Sciatic nerve (tissue), 2 donors: Measurements from ENCODE around the gene GPATCH2L. TPM values are rescaled to one million over a fixed set of nuclear protein-coding genes. Genes with fewer than 3 reads are reported as not detected.

ENCODE experiments used
- ATAC-seq: fragments of 200-7000 bp; cut with Tn5 transposase; one replicate; pipeline ENCODE4 v1.9.1; 2020; ENCODE audit warnings: mild to moderate bottlenecking, moderate library complexity
- DNase-seq: peaks from one replicate; pipeline ENCODE4 v3.0.0-alpha.2; 2020; ENCODE audit warnings: low spot score
- intact Hi-C: fragments of 100-400 bp; cut with DNase I; formaldehyde crosslinking; loops from one replicate; pipeline ENCODE4 v1.14.2; 2022
- total RNA-seq: library from RNA; stranded (reverse); fragmentation: NEBNext Ultra II Directional; extraction: Animal tissue kit (Norgen Biotek cat#: 25700); gene quantifications from one replicate; pipeline ENCODE4 v1.2.1, GENCODE V29; 2021
- donor health status: DM: no; HTN: no; CAD: no.
- donor health status: DM: no; HTN: no; CAD: no.

The GPATCH2L gene
- total RNA-seq, 1 donor from 2014 or later: 59.8 TPM

DNA sequence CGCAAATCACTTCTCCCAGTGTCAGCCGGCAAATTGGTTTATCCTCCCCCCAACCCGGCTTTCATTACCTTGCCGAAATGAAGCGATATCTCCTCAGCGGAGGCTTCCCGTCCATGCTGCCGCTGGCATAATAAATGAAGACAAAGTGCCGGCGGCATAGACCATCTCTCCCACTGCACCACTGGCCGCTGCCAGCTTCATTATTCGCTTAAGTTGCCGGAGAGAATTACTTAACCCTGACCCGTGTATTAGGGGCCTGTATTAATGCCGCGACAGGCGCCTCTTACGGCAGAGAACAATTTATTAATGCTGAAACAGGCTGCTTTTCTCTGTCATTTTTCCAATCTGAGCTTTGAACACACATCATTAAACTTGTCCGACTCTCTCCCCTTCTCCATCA, 17.5 kb upstream of the GPATCH2L start:
- ATAC-seq (no peak), DNase-seq (no peak)
- intact Hi-C loops: no loop called here

DNA sequence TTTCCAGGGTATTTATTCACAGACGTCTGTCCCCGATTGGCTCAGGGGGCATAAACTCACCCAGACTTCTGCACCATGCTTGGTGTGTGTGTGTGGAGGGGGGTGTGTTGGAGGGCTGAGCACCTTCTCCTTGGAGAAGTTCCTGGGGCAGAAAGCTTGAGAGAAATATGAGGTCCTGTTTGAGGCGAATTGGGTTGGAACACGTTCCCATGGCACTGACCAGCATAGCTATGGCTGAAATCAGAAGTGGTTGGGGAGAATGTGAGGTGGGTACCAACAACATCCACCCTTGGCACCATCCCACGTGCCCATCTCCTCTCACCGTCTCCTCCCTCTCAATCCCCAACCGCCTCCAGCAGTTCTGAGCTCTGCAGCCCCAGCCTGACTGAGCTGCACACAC, 16.0 kb upstream of the GPATCH2L start:
- DNase-seq (no peak), ATAC-seq (no peak)
- intact Hi-C loops: no loop called here

DNA sequence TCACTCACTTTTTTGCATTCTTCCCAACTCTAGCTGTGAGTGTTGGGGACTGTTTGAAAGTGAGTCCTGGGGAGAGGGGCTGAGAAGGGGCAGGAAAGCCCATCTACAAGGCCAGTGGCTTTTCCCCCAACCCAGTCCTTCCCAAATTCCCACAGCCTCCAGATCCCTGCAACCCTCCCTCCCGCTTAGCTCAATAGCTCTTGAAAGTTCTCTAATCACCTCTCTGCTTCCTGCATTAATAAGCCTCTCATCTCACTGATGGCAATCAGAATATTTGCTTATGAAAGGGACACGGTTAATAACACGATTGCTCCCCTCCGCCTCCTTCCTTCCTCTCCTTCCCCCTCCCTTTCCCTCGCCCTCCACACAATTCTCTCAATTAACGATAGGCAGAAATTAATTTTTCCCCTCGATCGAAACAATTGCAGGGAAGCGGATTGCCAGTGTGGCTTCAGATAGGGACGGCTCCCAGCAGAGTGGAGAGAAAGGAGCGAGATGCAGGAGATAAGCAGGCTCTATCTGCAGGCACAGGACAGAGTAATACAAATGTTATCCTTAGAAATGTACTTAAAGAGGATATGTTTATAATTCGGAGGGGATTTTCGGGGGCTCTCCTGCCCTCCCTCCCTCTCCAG, 15.1 kb upstream of the GPATCH2L start:
- no peak for ATAC-seq
- intact Hi-C loops: no loop called here
- no peak for DNase-seq

DNA sequence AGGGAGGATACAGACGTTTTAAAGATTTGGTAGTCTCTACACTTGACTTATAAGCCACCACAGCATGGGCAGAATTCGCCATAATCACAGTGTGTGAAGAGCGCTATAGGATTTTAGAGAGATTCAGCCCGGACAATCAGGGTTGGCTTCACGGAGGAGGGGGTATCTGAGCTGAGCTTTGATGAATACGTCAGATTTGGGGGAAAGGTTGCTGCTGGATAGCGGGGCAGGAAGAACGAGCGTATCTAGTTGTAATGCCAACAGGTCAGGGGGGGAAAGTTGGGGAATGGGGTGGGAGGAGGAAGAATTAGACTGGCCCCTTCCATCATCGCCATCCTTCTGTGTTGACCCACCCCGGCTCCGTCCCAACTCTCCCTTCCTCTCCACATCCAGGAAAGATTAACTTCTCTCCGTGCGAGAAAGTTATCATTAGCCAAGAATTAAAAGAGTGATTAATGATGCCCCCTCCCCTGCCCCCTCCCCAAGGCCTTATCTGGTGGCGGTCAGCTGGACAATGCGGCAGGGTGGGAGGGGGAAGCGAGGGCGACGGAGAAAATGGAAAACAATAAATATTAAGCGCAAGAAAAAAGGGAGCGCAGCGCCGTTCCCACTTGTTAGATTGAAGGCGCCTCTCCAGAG, 13.5 kb upstream of the GPATCH2L start:
- intact Hi-C loops: no loop called here
- no peak for DNase-seq
- ATAC-seq: no peak

DNA sequence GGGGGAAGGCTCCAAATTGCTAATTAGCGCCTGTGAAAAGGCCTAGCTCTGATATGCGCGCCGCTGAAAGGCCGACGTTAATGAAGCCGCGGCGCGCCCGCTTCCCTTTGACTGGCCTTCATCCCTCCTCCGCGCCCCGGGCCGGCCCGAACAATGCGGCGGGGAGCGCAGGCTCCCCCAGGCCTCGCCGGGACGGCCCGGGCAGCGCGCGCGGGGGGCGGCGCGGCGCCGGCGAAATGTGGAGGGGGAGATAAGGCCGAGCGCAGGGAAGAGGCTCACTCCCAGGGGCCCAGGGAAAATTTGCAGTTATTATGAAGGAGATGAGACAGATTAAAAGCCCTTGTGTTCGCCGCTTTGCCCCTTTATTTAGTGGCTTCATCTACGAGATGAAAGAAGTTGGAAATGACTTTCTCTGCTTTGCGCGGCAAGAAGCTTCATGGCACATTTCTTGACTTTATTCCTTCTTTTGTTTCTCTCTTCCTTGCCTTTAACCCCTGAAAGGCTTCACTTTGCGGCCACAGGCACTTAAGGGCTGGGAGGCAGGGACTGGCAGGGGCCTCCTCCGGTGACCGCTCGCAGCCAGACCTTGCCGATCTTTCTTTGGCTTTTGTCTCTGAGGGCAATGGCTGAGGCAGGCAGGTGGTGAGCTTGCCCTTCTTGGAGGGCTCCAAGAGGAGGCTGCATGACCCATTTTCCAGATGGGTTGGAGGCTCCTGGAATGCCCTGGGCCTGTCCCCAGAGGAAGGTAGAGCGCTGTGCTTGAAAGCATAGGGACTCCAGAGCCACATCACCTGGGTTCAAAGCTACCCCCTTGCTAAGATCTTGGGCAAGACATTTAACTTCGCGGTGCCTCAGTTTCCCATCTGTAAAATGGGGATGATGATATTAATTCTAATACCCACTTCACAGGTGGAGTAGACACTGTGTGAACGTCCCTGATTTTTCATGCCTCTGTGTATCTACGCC, 12.7 kb upstream of the GPATCH2L start:
- ATAC-seq (no peak), DNase-seq (no peak)
- intact Hi-C loops: no loop called here

DNA sequence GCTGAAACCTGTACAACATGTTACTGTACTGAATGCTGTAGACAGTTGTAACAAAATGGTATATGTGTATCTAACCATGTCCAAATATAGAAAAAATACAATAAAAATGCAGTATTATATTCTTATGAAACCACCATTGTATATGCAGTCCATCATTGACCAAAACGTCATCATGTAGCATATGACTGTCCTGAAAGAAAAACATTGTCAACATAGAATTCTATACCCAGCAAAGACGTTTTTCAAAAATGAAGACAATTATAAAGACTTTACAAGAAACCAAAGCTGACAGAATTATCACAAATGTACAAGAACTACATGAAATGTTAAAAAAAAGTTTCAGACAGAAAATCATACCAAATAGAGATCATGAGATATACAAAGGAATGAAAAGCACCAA, 8.1 kb upstream of the GPATCH2L start:
- no peak for DNase-seq
- intact Hi-C loops: no loop called here
- no peak for ATAC-seq

DNA sequence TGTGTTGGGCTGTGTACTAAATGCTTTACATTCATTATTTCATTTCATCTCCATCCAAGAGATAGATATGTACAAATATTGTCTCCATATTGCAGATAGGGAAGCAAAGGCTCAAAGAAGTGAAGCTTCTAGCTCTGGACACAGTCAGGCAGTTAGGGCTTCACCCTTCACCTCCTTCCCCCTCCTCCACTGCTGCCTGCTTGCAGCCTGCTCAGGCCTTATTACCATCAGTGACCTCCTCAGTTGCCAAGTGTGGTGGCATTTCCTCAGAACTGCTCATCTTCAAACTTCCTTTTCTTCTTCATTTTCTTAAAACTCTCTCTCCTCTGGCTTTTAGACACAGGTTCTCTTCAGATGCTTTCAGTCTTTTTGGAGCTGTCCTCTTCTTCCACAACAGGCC, 4.7 kb upstream of the GPATCH2L start:
- intact Hi-C loops: no loop called here
- ATAC-seq (no peak), DNase-seq (no peak)

DNA sequence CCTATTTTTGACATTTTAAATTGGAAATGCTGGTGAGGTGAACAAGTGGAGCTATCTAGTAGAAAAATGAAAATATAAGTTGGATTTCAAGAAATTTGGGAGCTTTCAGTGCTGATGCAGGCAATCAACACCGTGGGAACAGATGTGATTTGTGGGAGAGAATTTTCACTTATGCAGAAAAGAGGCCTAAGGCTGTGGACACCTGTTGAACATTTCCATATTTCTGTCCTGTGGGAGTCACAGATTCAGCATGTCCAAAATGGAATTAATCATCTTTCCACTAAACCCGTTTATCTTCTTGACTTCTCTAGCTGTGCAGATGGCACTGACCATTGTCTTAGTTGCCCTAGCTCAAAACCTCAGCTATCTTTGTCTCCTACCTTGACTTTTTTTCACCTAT, 2.5 kb upstream of the GPATCH2L start:
- intact Hi-C loops: no loop called here
- ATAC-seq: no peak
- no peak for DNase-seq

DNA sequence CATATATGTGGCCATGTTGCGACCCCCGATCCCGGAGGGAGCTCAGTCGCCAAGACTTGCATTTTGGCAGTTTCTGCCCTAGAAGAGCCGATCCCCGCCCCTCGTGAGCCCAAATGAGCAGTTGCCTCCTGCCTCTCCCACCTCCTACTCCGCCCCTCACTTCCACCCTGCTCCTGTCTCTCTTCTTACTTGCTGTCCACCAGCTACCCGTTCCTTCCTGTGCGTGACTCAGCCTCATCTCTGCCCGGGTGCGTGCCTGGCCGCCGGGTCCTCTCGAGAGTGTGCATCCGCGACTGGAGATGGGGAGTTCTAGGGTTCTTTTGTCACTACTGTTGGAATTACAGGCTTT, 585 bp downstream of the GPATCH2L start:
- ATAC-seq: peak; percentile 81
- DNase-seq: peak; percentile 70
- intact Hi-C loops: no loop called here

DNA sequence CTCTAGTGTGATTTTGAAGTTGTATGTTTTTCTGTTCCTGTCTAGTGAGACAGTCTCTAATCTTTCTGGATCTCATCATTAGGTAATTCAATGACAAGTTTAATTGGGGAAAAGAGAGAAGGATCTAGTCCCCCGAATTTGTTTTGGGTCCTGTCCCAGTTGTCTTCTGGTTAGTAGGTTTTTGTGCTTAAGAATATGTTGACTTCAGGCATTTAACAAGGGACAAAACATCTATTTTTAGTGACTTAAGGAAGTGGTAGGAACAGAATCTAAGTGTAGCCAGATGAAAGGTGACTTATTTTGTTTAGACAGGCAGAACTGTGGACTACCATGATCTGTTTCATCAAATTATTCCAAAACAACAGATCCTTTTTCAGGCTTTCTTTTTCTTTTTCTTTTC, 2.2 kb downstream of the GPATCH2L start:
- intact Hi-C loops: no loop called here
- no peak for ATAC-seq
- DNase-seq: no peak

DNA sequence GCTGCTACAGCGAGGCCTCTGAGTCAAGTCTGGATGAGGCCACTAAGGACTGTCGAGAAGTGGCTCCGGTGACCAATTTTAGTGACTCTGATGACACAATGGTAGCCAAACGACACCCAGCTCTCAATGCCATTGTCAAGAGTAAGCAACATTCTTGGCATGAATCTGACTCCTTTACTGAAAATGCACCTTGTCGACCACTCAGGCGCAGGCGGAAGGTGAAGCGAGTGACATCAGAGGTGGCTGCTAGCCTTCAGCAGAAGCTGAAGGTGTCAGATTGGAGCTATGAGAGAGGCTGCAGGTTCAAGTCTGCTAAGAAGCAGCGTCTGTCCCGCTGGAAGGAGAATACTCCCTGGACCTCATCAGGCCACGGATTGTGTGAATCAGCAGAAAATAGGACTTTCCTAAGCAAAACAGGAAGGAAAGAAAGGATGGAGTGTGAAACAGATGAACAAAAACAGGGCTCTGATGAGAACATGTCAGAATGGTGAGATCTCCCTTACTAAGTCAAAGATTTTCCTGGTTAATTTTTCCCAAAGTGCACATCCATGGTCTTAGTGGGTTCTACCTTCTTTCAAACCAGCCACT, 2.9 kb downstream of the GPATCH2L start:
- ATAC-seq: no peak
- DNase-seq: no peak
- intact Hi-C loops: no loop called here

DNA sequence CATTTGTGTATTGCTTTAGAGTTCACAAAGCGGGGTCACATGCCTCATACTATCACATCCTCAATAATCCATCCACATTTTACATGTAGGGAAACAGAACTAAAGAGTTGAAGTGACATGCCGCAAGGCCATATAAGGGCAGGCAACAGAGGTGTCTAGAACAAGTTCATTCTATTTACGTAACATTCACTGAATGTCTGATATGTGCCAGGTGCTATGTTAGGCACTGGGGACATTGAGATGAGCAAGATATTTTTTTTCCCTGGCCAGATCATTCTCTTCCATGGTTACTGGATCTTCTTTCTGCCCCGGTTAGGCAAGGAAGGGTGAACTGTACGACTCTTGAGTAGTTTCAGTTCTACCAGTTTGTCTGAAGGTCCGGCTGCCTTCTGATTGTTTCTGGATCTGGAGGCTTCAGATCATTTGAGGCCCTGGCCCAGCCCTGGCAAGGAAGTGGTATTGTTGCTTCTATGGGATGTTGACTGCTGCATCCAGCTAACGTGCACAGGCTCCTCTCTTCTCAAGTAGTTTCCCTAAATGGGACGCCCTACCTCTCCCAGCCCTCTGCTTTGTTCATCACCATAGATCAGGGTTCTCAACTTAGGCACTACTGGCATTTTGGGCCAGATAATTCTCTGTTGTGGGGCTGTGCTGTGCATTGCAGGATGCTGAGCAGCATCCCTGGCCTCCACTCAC, 12.1 kb downstream of the GPATCH2L start:
- ATAC-seq: no peak
- intact Hi-C loops: no loop called here
- no peak for DNase-seq

DNA sequence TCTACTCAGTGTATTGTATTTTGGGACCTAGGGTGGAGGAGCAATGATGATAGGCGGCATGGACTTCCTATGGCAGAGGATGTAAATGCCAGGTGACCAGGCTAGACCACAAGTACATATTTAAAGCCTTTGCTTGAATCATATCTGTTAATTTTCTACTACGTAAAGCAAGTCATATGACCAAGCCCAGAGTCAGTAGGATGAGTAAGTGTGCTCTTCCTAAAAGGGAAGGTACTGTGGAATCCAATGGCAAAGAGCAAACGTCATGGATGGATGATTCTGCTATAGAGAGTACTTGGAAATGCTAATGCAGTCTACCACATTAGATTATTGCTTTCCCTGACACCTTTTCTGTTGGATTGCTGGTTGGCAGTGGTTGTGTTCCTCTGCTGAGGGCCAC, 16.8 kb downstream of the GPATCH2L start:
- intact Hi-C loops: no loop called here
- ATAC-seq (no peak), DNase-seq (no peak)

DNA sequence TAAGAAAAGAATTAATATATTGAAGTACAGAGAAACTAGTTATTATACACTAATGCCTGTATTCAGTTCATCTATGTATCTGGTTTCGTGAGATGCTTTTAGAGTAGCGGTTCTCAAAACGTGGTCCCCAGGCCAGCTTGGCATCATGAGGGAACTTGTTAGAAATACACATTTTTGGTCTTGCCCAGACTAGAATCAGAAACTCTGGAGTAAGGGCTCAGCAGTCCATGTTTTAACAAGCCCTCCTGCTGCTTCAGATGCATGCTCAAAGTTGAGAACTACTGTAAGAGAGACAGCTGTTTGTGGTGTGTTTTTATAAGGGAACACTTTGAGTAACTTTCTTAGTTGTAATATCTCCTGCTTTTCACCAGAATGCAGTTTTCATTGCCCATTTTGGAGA, 18.1 kb downstream of the GPATCH2L start:
- intact Hi-C loops: no loop called here
- no peak for ATAC-seq
- no peak for DNase-seq

DNA sequence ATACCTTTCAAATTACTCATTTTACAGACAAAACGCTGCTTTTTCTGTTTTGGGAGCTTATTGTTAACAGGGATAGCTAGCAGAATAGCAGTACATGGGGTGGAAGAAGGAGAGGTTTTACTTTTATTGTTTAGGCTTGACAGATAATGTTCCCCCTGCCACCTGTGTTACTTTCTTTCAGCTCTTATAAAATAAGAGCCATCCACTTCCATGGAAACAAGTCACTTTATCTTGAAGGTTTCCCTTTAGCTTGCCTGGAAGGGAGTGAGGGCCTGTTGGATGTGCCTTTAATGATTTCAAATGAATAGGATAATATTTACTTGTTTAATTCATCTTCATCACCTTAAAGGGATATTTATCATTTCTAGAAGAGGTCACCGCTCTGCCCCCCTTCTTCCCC, 23.3 kb downstream of the GPATCH2L start:
- ATAC-seq (no peak), DNase-seq (no peak)
- intact Hi-C loops: no loop called here

DNA sequence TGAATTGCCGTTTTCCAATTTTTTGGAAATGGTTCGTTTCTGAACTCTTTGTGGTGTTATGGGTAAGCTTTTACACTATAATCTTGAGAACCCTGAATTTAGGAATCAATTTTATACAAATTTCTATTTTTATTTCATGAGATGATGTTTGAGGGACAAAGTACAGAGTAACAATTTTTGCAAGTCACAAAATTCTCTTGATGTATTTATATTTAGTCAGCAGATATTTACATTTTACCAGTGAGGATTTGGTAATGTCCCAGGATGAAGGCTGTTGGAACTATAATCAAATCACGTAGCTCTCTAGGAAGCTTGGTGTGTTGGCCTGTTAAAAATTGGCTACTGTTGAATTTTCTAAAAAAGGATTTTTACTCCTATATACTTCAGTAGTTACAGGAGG, 24.2 kb downstream of the GPATCH2L start:
- DNase-seq: no peak
- intact Hi-C loops: no loop called here
- no peak for ATAC-seq

DNA sequence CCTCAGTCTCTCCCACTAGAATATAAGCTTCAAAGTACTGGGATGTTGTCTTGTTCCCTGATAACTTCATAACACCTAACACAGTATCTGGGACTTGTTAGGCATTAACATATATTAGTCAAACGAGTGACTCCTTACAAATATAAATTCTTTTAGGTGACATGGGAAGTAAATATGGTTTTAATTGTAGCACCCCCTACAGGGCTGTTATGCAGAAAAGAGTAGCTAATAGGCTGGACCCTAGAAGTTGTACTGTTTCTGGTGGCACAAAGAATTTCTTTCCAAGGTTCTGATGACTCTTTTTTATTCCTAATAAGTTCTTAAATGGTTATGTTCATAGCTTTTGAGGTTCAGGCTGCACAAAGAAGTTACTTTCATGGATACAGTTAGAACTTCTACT, 29.8 kb downstream of the GPATCH2L start:
- ATAC-seq (no peak), DNase-seq (no peak)
- intact Hi-C loops: no loop called here

DNA sequence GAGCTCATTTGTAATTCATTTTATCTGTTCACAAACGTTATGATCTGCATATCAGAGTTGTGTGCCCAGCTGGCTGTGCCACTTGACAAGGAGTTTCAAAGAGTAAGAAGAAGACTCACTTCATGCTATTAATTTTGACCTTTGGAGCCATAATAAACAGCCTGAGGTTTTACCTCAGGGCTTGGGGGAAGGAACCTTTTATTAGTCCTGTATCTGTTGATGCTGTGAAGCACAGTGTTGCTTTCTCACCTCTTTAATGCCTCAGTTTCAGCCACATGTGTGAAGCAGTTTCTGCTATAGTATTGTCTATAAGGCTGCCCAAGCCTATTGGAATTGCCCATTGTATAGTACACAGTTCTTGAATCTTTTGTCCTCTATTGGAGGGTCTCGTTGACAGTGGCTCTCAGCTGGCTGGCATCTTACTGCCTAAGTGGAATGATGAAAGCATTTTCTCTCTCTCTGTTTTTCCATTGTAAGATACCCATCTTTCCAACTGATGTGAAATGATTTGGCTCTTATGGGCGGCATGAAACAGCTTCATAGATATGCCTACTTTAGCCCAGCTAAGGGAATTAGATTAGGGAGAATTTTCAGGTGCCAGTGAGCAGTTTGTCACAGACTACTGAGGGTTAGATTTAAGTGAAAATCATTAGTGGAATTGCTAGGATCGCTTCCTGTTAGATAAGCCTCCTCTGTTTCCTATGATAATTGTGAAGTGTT, 34.7 kb downstream of the GPATCH2L start:
- ATAC-seq (no peak), DNase-seq (no peak)

DNA sequence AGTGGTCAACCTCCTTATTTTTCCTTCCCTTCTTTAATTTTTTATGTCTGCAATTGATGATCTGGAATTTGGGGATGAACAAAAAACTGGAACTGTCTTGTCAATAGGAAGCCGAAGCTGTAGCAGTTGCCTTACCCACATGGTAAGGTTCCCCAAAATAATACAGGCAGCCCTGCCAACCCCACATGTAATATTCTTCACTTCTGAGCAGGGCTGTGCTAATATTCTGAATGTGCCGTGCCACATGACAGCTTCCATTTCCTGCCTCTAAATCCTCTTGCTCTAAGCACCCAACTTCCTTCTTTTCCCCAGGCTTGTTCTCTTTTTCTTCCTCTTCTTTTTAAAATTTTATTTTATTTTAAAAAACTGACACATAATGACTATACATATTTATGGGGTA, 39.6 kb downstream of the GPATCH2L start:
- peak; percentile 84 for ATAC-seq
- no peak for DNase-seq

More for the DNA sequence above, 34.7 kb downstream of the GPATCH2L start:
- intact Hi-C loops: no loop called here

More for the DNA sequence above, 39.6 kb downstream of the GPATCH2L start:
- intact Hi-C loops: no loop called here
